HG02981 (cell line): Measurements from ENCODE around the gene NPEPL1.
"Not testable (repeated sequence)": the region's sequence is repeated elsewhere in the genome, so short reads cannot be mapped to it uniquely, and the experiment has no call there.

Experiments used
- ATAC-seq: cut with Tn5 transposase; IDR thresholded peaks from one replicate; pipeline ENCODE4 v1.9.1; 2021; ENCODE audit warnings: mild to moderate bottlenecking, moderate library complexity; ENCODE audit not compliant: unreplicated experiment

The NPEPL1 gene

GRCh38 chr20:58712806-58713731 is 20.5 kb downstream of the NPEPL1 start:
- no peak for ATAC-seq

GRCh38 chr20:58713801-58714339 is 21.3 kb downstream of the NPEPL1 start:
- no peak for ATAC-seq

DNA sequence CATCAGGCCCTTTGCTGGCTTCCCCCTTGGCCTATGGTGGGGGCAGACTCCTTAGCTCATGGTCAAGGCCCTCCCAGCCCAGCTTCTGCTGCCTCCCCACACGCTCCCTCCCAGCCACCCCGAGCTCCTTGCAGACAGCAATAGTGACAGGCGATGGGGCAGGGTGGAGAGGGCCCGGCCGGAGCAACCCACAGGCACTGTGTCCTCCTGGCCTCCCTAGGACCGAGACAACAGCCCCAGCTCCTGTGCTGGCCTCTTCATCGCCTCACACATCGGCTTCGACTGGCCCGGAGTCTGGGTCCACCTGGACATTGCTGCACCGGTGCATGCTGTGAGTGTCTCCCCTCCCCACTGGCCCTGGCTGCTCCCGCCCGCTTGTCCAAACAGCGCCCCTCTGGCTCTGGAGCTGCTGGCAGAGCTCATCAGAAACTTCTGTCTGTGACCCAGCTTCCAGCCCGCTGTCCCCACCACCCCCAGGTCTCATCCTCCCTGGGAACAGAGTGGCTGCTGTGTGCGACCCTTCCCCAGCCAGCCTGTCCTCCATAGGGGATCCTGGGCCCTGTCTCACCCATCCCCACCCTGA is 21.8 kb downstream of the NPEPL1 start:
- no peak for ATAC-seq

- ATAC-seq: no peak
Observed at GRCh38 chr20:58714923-58715351, 22.3 kb downstream of the NPEPL1 start.

DNA sequence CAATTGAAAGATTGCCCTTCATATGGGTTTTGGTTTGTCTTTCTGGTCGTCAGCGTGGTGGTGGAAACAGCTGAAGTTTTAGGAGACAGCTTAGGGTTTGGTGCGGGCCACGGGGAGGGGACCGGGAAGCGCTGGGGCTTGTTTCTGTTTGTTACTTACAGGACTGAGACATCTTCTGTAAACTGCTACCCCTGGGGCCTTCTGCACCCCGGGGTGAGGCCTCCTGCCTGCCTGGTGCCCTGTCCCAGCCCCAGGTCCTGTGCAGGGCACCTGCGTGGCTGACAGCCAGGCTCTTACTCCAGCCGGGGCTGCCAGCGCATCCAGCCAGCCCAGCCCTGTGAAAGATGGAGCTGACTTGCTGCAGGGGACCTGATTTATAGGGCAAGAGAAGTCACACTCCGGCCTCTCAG is 22.8 kb downstream of the NPEPL1 start:
- no peak for ATAC-seq

- ATAC-seq: no peak
Observed at GRCh38 chr20:58715801-58716475, 23.3 kb downstream of the NPEPL1 start.

DNA sequence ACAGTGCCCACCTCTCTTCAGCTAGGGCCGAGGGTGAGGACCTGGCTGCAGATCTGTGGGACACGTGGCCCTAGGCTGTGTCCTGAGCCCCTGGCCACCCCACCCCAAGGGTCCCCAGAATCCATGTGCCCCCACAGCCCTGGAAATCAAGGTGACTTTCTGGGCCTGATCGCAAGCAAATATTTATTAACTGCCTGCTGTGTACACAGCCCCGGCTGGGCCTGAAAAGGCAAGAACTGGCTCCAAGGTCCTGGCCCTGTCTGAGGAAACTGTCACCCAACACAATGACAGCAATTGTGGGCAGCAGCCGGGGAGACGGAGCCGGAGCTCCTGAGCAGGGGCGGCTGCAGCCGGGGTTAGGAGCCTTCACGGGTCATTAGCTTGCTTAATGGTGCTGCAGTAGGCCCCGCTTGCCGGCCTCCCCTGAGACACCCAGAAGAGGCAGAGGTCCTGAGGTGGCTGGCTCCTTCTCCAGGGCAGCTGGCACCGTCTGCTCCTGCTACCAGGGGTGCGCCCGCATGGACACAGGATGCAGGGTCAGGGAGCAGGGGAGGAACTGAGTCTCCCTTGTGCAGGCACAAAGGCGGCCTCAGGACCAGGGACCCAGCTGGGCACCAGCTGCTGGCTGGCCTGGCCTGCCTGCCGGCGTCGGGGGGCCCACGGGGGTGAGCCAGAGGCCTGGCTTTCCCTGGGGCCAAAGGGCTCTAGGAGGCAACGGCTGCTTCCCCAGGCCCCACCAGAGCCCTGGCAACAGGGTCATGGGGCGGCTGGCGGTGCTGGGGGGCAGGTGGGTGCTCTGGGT is 24.1 kb downstream of the NPEPL1 start:
- ATAC-seq: no peak

- no peak for ATAC-seq
Observed at GRCh38 chr20:58717278-58718091, 24.9 kb downstream of the NPEPL1 start.

- no peak for ATAC-seq
Observed at GRCh38 chr20:58718121-58718563, 25.5 kb downstream of the NPEPL1 start.

GRCh38 chr20:58718729-58719128 is 26.1 kb downstream of the NPEPL1 start:
- ATAC-seq: no peak

GRCh38 chr20:58719258-58719657 is 26.7 kb downstream of the NPEPL1 start:
- ATAC-seq: no peak

DNA sequence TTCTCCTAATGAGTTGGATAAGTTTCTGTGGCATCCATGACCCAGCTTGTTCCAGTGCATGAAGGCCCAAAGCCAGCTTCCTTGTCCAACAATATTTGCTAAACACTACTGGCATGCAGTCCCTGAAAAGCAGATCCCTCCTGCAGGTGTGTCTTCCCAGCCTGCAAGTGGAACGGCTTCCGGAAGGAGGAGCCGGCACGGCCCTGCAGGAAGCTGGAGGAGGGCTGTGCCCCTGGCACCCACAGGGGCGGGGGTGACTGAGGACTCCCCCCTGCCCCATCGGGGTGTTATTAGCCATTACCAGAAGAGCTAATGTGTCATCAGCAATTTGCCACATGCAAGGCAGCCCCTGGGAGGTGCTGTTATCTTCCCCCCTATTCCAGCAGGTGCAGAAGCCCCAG is 27.4 kb downstream of the NPEPL1 start:
- ATAC-seq: no peak

DNA sequence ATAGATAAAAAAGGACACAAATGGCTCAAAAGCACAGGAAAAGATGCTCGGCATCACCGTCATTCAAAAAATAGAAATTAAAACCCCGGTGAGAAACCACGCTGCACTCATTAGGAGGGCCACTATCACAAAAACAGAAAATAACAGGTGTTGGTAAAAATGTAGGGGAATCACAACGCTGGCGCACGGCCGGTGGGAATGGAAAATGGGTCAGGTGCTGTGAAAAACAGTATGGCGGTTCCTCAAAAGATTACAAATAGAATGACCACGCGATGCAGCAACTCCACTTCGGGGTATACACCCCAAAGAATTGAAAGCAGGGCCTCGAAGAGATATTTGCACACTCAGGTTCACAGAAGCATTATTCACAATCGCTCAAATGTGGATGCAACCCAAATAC is 28.3 kb downstream of the NPEPL1 start:
- ATAC-seq: no peak

- no peak for ATAC-seq
Observed at GRCh38 chr20:58721951-58722778, 29.6 kb downstream of the NPEPL1 start.

- ATAC-seq: no peak
Observed at GRCh38 chr20:58722877-58723627, 30.5 kb downstream of the NPEPL1 start.

- ATAC-seq: no peak
Observed at GRCh38 chr20:58723628-58723984, 31.0 kb downstream of the NPEPL1 start.

DNA sequence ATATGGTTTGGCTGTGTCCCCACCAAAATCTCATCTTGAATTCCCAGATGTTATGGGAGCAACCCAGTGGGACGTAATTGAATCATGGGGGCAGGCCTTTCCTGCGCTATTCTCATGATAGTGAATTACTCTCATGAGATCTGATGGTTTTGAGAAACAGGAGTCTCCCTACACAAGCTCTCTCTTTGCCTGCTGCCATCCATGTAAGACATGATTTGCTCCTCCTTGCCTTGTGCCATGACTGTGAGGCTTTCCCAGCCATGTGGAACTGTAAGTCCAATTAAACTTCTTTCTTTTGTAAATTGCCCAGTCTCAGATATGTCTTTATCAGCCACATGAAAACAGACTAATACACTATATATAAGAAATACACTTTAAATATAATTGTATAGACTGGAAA is 33.6 kb downstream of the NPEPL1 start:
- not testable (repeated sequence) for ATAC-seq

GRCh38 chr20:58731192-58731591 is 38.6 kb downstream of the NPEPL1 start:
- ATAC-seq: no peak
